ENCODE measurements around the gene EXOC3L4. TPM values are rescaled to one million over a fixed set of nuclear protein-coding genes. Genes with fewer than 3 reads are reported as not detected.

EXOC3L4 gene
- total and polyA plus RNA-seq, 2 donors (not counting 1 experiment from before 2014, with no cell fraction given): 0.39 to 0.50 TPM

DNA sequence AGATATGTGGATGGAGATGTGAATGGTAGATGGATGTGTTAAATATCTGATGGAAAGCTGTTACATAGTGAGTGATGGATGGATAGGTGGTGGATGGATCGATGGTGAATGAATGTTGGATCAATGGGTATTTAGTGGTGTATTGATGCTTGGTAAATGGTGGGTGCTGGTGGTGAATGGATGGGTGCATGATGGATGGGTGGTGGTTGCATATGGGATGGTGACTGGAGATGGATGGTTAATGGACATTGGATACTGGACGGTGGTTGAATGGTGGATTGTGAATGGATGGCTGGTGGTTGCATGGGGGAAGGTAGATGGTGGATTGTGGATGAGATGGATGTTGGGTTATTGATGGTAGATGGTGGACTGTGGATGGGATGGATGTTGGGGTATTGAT is 12.6 kb upstream of the EXOC3L4 start:
- no peaks in the 10 kb centered on the region for H3K4me1 ChIP-seq (ENCODE audit: control insufficient read depth, extremely low read depth, insufficient read depth, low read length)
- H3K36me3 ChIP-seq (ENCODE audit: control insufficient read depth, insufficient read depth, low read length): no peaks in the 10 kb centered on the region
- H3K4me2 ChIP-seq (ENCODE audit: extremely low read depth, insufficient read depth, low read length): no peak overlapping the region
- no peaks in the 10 kb centered on the region for H4K20me1 ChIP-seq (ENCODE audit: control insufficient read depth, extremely low read depth, insufficient read depth, low read length)
- TF ChIP-seq, protein P1, sequence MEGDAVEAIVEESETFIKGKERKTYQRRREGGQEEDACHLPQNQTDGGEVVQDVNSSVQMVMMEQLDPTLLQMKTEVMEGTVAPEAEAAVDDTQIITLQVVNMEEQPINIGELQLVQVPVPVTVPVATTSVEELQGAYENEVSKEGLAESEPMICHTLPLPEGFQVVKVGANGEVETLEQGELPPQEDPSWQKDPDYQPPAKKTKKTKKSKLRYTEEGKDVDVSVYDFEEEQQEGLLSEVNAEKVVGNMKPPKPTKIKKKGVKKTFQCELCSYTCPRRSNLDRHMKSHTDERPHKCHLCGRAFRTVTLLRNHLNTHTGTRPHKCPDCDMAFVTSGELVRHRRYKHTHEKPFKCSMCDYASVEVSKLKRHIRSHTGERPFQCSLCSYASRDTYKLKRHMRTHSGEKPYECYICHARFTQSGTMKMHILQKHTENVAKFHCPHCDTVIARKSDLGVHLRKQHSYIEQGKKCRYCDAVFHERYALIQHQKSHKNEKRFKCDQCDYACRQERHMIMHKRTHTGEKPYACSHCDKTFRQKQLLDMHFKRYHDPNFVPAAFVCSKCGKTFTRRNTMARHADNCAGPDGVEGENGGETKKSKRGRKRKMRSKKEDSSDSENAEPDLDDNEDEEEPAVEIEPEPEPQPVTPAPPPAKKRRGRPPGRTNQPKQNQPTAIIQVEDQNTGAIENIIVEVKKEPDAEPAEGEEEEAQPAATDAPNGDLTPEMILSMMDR (conservative IDR thresholded peaks at IDR 0.05 in 1 of 2, IDR thresholded peaks at IDR 0.05 in 1 of 2; ENCODE audit: low read depth in 1 of 2, low read length in 2 of 2): no peak
- no peak for TF ChIP-seq EZH2 (IDR thresholded peaks at IDR 0.05; ENCODE audit: low read length, missing control alignments)
- no peaks in the 10 kb centered on the region for H3K79me2 ChIP-seq (ENCODE audit: control insufficient read depth, insufficient read depth, low read length)
- no peak overlapping the region for H3K27ac ChIP-seq (ENCODE audit: insufficient read depth, low read length)
- H2AFZ ChIP-seq (ENCODE audit: low read length): no peak overlapping the region
- no peak overlapping the region for H3K4me3 ChIP-seq (replicated peaks in 1 of 4; ENCODE audit: control extremely low read depth in 1 of 4, insufficient read depth in 1 of 4, low read depth in 3 of 4, low read length in 4 of 4)
- H3K27me3 ChIP-seq (ENCODE audit: control insufficient read depth, insufficient read depth, low read length): peaks cover 13% of the 10 kb centered on the region
- no peak for DNase-seq (ENCODE audit: low read depth in 2 of 2)
- no peak overlapping the region for H3K9ac ChIP-seq (ENCODE audit: insufficient read depth, low read length)
- no peaks in the 10 kb centered on the region for H3K9me3 ChIP-seq (ENCODE audit: control insufficient read depth, insufficient read depth, low read depth, low read length)

DNA sequence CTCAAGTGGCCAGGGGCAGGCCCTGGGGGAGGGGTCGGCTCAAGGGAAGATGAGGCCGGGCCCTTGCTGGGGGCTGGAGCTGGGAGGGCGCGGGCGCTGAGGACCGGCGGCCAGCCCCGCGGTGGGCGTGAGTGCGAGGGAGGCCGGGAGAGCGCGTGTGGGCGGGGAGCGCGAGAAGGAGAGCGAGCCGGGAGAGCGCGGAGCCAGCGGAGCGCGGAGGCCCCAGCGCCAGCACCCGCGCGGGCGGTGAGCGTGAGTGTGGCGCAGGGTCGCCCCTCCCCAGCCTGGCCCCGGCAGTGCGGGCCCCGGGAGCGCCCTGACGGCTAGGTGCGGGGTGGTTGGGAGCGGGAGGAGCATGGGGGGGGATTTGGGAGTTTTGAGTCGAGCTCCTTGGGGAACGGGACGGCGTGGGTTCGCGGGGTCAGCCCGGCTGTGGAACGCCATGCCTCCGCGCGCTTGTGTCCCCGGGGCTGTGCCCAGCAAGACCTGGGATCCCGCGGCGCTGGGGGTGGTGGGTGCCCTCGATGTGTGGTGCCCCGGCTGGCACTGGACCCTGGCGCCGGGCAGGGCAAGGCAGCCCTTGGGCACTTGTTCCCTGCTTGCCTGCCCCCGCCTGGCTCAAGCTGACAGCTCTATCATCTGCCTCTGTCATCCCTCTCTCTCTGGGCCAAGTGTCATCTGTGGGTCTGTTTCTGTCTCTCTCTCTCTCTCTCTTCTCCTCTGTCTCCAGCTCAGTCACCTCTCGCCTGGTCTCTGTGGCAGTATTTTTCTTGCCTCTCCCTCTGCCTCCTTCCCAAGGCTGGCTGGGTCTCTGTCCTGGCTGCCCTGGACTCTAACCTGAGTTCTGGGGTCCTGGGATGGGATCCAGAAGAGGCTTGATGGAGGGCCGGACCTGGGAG is 10.3 kb upstream of the EXOC3L4 start, which contains the start of gene LBHD2:
TSS of gene LBHD2 (plus strand) at position 190 of the 899 bp plus-strand sequence. CDS start 1,803 bp downstream, outside the sequence.
- Histone ChIP-seq H2AFZ (ENCODE audit: low read length) (no peak within 1 kb of the TSS), H3K4me2 (ENCODE audit: extremely low read depth, insufficient read depth, low read length) (peak within 1 kb of the TSS; percentile 25)

More for the DNA sequence above, 10.3 kb upstream of the EXOC3L4 start, which contains the start of gene LBHD2:
- no peaks in the 10 kb centered on the region for H3K4me1 ChIP-seq (ENCODE audit: control insufficient read depth, extremely low read depth, insufficient read depth, low read length)
- peaks cover 13% of the 10 kb centered on the region for H3K27me3 ChIP-seq (ENCODE audit: control insufficient read depth, insufficient read depth, low read length)
- TF ChIP-seq, protein P1 (conservative IDR thresholded peaks at IDR 0.05 in 1 of 2, IDR thresholded peaks at IDR 0.05 in 1 of 2; ENCODE audit: low read depth in 1 of 2, low read length in 2 of 2): no peak
- no peak for TF ChIP-seq EZH2 (IDR thresholded peaks at IDR 0.05; ENCODE audit: low read length, missing control alignments)
- no peaks in the 10 kb centered on the region for H4K20me1 ChIP-seq (ENCODE audit: control insufficient read depth, extremely low read depth, insufficient read depth, low read length)
- H3K4me3 ChIP-seq (replicated peaks in 1 of 4; ENCODE audit: control extremely low read depth in 1 of 4, insufficient read depth in 1 of 4, low read depth in 3 of 4, low read length in 4 of 4): no peak within 1 kb of the TSS
- no peak within 1 kb of the TSS for H3K27ac ChIP-seq (ENCODE audit: insufficient read depth, low read length)
- no peaks in the 10 kb centered on the region for H3K79me2 ChIP-seq (ENCODE audit: control insufficient read depth, insufficient read depth, low read length)
- peak in 1 of 2 donors; percentile 25 for DNase-seq (ENCODE audit: low read depth in 2 of 2)
- no peak within 1 kb of the TSS for H3K9ac ChIP-seq (ENCODE audit: insufficient read depth, low read length)
- H3K9me3 ChIP-seq (ENCODE audit: control insufficient read depth, insufficient read depth, low read depth, low read length): no peaks in the 10 kb centered on the region
- no peaks in the 10 kb centered on the region for H3K36me3 ChIP-seq (ENCODE audit: control insufficient read depth, insufficient read depth, low read length)
